HG03095 (cell line): ENCODE data around the gene TECPR2.
"Not testable (repeated sequence)": the region's sequence is repeated elsewhere in the genome, so short reads cannot be mapped to it uniquely, and the experiment has no call there.

Experiments
- ATAC-seq: cut with Tn5 transposase; IDR thresholded peaks from one replicate; pipeline ENCODE4 v1.9.1; 2021; ENCODE audit warnings: moderate library complexity; ENCODE audit not compliant: unreplicated experiment

Gene TECPR2

GRCh38 chr14:102362545-102363181 is at the start of gene TECPR2, which contains the start of gene CINP:
Gene TECPR2, plus strand, starts transcription at chr14:102362941. Its CDS starts 13,781 bp downstream, at chr14:102376722.
Gene CINP, minus strand, starts transcription at chr14:102362890. Its CDS starts 39 bp downstream, at chr14:102362851.
- peak; percentile 92 for ATAC-seq

GRCh38 chr14:102314242-102315011 is 48.3 kb upstream of the TECPR2 start:
- peak; percentile 51 for ATAC-seq

- ATAC-seq = no peak
These were observed 47.6 kb upstream of the TECPR2 start for GRCh38 chr14:102315121-102315520.

- ATAC-seq = no peak
These were observed 46.4 kb upstream of the TECPR2 start for GRCh38 chr14:102316338-102316742.

GRCh38 chr14:102316743-102317563 is 45.8 kb upstream of the TECPR2 start:
- ATAC-seq = peak; percentile 55

- ATAC-seq = no peak
These were observed 45.0 kb upstream of the TECPR2 start for GRCh38 chr14:102317564-102318248.

GRCh38 chr14:102318781-102319276 is 43.9 kb upstream of the TECPR2 start:
- no peak for ATAC-seq

- ATAC-seq = peak; percentile 47
These were observed 43.2 kb upstream of the TECPR2 start, which contains the start of gene ZNF839 for GRCh38 chr14:102319351-102320032. Gene ZNF839, plus strand, starts transcription at chr14:102319746. Its CDS starts 20 bp downstream, at chr14:102319766.

GRCh38 chr14:102320033-102320660 is 42.6 kb upstream of the TECPR2 start:
- ATAC-seq = peak; percentile 10

- no peak for ATAC-seq
These were observed 41.9 kb upstream of the TECPR2 start for GRCh38 chr14:102320671-102321455.

- ATAC-seq = no peak
These were observed 41.0 kb upstream of the TECPR2 start for GRCh38 chr14:102321456-102322422.

- ATAC-seq = no peak
These were observed 39.6 kb upstream of the TECPR2 start for GRCh38 chr14:102323102-102323501.

GRCh38 chr14:102325791-102326345 is 36.9 kb upstream of the TECPR2 start:
- ATAC-seq = no peak

- no peak for ATAC-seq
These were observed 36.2 kb upstream of the TECPR2 start for GRCh38 chr14:102326583-102326982.

- not testable (repeated sequence) for ATAC-seq
These were observed 33.4 kb upstream of the TECPR2 start for GRCh38 chr14:102329381-102329780.

GRCh38 chr14:102330806-102331205 is 31.9 kb upstream of the TECPR2 start:
- no peak for ATAC-seq

GRCh38 chr14:102333390-102333789 is 29.4 kb upstream of the TECPR2 start:
- ATAC-seq = no peak
